GM18909 (cell line): Measurements from ENCODE around the gene IKZF1.

Experiments
- ATAC-seq: cut with Tn5 transposase; IDR thresholded peaks from one replicate; pipeline ENCODE4 v1.9.1; 2021; ENCODE audit warnings: mild to moderate bottlenecking; ENCODE audit not compliant: unreplicated experiment, poor library complexity

Gene IKZF1

GRCh38 chr7:50304129-50304910 is at the start of gene IKZF1:
Gene IKZF1, plus strand, starts transcription at chr7:50304716. Its CDS starts 14,346 bp downstream, at chr7:50319062.
- ATAC-seq = peak; percentile 41

GRCh38 chr7:50261593-50261992 is 42.9 kb upstream of the IKZF1 start:
- no peak for ATAC-seq

- peak; percentile 13 for ATAC-seq
Observed at GRCh38 chr7:50262446-50262845, 42.1 kb upstream of the IKZF1 start.

GRCh38 chr7:50262916-50263690 is 41.4 kb upstream of the IKZF1 start:
- peak; percentile 70 for ATAC-seq

- ATAC-seq = no peak
Observed at GRCh38 chr7:50264908-50265307, 39.6 kb upstream of the IKZF1 start.

GRCh38 chr7:50265968-50266634 is 38.4 kb upstream of the IKZF1 start:
- no peak for ATAC-seq

- ATAC-seq = peak; percentile 57
Observed at GRCh38 chr7:50266635-50267386, 37.7 kb upstream of the IKZF1 start.

GRCh38 chr7:50267525-50268041 is 36.9 kb upstream of the IKZF1 start:
- no peak for ATAC-seq

- peak; percentile 21 for ATAC-seq
Observed at GRCh38 chr7:50268223-50268622, 36.3 kb upstream of the IKZF1 start.

GRCh38 chr7:50268990-50269389 is 35.5 kb upstream of the IKZF1 start:
- ATAC-seq = no peak

GRCh38 chr7:50270531-50271018 is 33.9 kb upstream of the IKZF1 start:
- peak; percentile 23 for ATAC-seq

- ATAC-seq = peak; percentile 67
Observed at GRCh38 chr7:50272808-50273207, 31.7 kb upstream of the IKZF1 start.

- ATAC-seq = peak; percentile 6
Observed at GRCh38 chr7:50273301-50273700, 31.2 kb upstream of the IKZF1 start.

GRCh38 chr7:50273870-50274269 is 30.6 kb upstream of the IKZF1 start:
- ATAC-seq = no peak

- no peak for ATAC-seq
Observed at GRCh38 chr7:50274361-50274760, 30.2 kb upstream of the IKZF1 start.

- no peak for ATAC-seq
Observed at GRCh38 chr7:50275430-50275829, 29.1 kb upstream of the IKZF1 start.

GRCh38 chr7:50276483-50276882 is 28.0 kb upstream of the IKZF1 start:
- ATAC-seq = no peak

- no peak for ATAC-seq
Observed at GRCh38 chr7:50278120-50278519, 26.4 kb upstream of the IKZF1 start.

GRCh38 chr7:50281680-50282445 is 22.7 kb upstream of the IKZF1 start:
- ATAC-seq = peak; percentile 94
